Measurements from ENCODE around the gene MYO15A. TPM values are rescaled to one million over a fixed set of nuclear protein-coding genes. Genes with fewer than 3 reads are reported as not detected.

The MYO15A gene
- total and polyA plus RNA-seq, 2 donors (not counting 1 experiment from before 2014, with no cell fraction given) = 0.42 to 2.0 TPM

DNA sequence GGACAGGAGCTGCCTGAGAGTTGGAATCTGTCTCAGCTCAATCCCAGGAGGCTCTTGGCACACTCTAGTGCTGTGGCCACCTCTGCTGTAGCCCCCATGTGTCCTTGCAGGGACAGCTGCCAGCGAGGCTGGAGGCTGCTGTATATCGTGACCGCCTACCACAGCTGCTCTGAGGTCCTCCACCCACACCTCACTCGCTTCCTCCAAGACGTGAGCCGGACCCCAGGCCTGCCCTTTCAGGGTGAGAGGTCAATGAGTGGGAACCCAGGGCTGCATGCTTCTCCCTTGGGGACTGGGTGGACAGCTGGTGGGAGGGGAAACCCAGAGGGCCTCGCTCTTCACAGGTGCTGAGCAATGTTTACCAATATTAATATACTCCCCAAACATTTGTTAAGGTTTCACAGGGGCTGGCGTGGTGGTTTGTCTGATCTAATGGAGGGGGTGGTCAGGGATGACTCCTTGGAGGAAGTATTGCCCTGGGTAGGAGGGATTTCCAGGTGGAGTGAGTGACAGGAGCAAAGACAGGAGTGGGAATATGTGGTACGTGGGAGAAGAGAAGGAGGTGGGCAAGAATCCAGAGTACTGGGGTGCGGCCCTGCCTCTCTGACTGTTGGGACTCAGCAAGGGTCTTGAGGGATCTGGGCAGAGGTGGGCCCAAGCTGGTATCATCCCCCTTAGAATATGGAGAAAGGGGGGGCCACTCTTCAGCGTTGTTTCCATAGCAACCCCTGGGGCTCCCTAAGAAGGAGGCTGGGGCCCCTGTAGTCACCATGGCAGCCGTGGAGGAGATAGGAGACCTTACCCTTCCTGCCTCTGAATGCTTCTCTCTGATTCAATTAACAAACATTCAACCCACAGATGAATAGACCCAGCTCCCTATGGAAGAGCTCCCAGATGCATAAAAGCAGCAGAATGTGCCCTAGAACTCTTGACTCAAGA, 52.9 kb downstream of the MYO15A start:
- Histone ChIP-seq H3K9me3 (ENCODE audit: control insufficient read depth, insufficient read depth, low read depth, low read length) (no peaks in the 10 kb centered on the region), H4K20me1 (ENCODE audit: control insufficient read depth, extremely low read depth, insufficient read depth, low read length) (no peaks in the 10 kb centered on the region), H3K9ac (ENCODE audit: insufficient read depth, low read length) (no peak overlapping the region), H3K27me3 (ENCODE audit: control insufficient read depth, insufficient read depth, low read length) (no peaks in the 10 kb centered on the region), H2AFZ (ENCODE audit: low read length) (no peak overlapping the region), H3K27ac (ENCODE audit: insufficient read depth, low read length) (no peak overlapping the region), H3K4me1 (ENCODE audit: control insufficient read depth, extremely low read depth, insufficient read depth, low read length) (peaks cover 9% of the 10 kb centered on the region), H3K4me2 (ENCODE audit: extremely low read depth, insufficient read depth, low read length) (no peak overlapping the region), H3K79me2 (ENCODE audit: control insufficient read depth, insufficient read depth, low read length) (no peaks in the 10 kb centered on the region), H3K36me3 (ENCODE audit: control insufficient read depth, insufficient read depth, low read length) (no peaks in the 10 kb centered on the region), H3K4me3 (replicated peaks in 1 of 4; ENCODE audit: control extremely low read depth in 1 of 4, insufficient read depth in 1 of 4, low read depth in 3 of 4, low read length in 4 of 4) (no peak overlapping the region)
- no peak for TF ChIP-seq EZH2 (IDR thresholded peaks at IDR 0.05; ENCODE audit: low read length, missing control alignments)
- TF ChIP-seq, protein P1, sequence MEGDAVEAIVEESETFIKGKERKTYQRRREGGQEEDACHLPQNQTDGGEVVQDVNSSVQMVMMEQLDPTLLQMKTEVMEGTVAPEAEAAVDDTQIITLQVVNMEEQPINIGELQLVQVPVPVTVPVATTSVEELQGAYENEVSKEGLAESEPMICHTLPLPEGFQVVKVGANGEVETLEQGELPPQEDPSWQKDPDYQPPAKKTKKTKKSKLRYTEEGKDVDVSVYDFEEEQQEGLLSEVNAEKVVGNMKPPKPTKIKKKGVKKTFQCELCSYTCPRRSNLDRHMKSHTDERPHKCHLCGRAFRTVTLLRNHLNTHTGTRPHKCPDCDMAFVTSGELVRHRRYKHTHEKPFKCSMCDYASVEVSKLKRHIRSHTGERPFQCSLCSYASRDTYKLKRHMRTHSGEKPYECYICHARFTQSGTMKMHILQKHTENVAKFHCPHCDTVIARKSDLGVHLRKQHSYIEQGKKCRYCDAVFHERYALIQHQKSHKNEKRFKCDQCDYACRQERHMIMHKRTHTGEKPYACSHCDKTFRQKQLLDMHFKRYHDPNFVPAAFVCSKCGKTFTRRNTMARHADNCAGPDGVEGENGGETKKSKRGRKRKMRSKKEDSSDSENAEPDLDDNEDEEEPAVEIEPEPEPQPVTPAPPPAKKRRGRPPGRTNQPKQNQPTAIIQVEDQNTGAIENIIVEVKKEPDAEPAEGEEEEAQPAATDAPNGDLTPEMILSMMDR (conservative IDR thresholded peaks at IDR 0.05 in 1 of 2, IDR thresholded peaks at IDR 0.05 in 1 of 2; ENCODE audit: low read depth in 1 of 2, low read length in 2 of 2) = no peak
- peak in 1 of 2 donors; percentile 29 for DNase-seq (ENCODE audit: low read depth in 2 of 2)

DNA sequence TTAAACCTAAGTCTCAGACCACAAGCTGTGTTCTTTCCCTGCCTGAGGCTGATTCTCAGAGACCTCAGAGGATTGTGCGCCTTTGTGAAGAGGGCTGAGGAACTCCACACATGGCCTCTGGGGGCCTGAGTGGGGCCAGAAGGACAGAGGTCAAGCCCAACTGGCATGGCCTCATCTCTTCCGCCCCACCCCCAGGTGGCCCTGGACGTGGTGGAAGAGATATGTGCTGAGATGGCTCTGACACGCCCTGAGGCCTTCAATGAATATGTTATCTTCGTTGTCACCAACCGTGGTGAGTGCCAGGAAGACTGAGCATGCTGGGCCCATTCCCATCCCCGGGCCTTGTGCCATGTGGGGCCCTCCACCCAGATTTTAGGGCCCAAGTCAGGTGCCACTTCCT, 55.0 kb downstream of the MYO15A start:
- H3K36me3 ChIP-seq (ENCODE audit: control insufficient read depth, insufficient read depth, low read length) = no peaks in the 10 kb centered on the region
- no peak overlapping the region for H3K4me2 ChIP-seq (ENCODE audit: extremely low read depth, insufficient read depth, low read length)
- H3K79me2 ChIP-seq (ENCODE audit: control insufficient read depth, insufficient read depth, low read length) = no peaks in the 10 kb centered on the region
- H3K4me1 ChIP-seq (ENCODE audit: control insufficient read depth, extremely low read depth, insufficient read depth, low read length) = peaks cover 9% of the 10 kb centered on the region
- TF ChIP-seq, protein P1 (conservative IDR thresholded peaks at IDR 0.05 in 1 of 2, IDR thresholded peaks at IDR 0.05 in 1 of 2; ENCODE audit: low read depth in 1 of 2, low read length in 2 of 2) = no peak
- TF ChIP-seq EZH2 (IDR thresholded peaks at IDR 0.05; ENCODE audit: low read length, missing control alignments) = no peak
- H3K9me3 ChIP-seq (ENCODE audit: control insufficient read depth, insufficient read depth, low read depth, low read length) = no peaks in the 10 kb centered on the region
- no peak overlapping the region for H3K9ac ChIP-seq (ENCODE audit: insufficient read depth, low read length)
- no peaks in the 10 kb centered on the region for H4K20me1 ChIP-seq (ENCODE audit: control insufficient read depth, extremely low read depth, insufficient read depth, low read length)
- H3K27me3 ChIP-seq (ENCODE audit: control insufficient read depth, insufficient read depth, low read length) = no peaks in the 10 kb centered on the region
- no peak for DNase-seq (ENCODE audit: low read depth in 2 of 2)
- H3K4me3 ChIP-seq (replicated peaks in 1 of 4; ENCODE audit: control extremely low read depth in 1 of 4, insufficient read depth in 1 of 4, low read depth in 3 of 4, low read length in 4 of 4) = no peak overlapping the region
- H3K27ac ChIP-seq (ENCODE audit: insufficient read depth, low read length) = no peak overlapping the region
- no peak overlapping the region for H2AFZ ChIP-seq (ENCODE audit: low read length)

DNA sequence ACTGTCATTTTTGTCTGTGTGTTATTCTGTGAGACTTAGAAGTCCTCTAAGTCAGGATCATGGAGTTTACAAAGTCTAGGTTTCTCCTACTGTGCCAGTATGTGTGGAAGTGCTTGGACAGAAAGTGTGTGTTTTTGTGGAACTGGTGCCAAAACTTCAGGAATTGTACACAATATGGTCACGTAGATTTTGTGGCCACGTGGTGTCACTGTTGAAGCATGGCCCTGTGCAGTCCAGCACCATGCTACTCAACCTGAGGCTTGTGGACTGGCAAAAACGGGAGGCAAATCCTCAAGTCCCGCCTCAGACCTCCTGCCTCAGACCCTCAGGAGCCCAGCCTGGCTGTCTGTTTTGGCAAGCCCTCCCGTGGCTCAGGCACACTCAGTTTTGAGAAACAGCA, 58.3 kb downstream of the MYO15A start:
- no peak overlapping the region for H2AFZ ChIP-seq (ENCODE audit: low read length)
- H3K27ac ChIP-seq (ENCODE audit: insufficient read depth, low read length) = no peak overlapping the region
- H3K36me3 ChIP-seq (ENCODE audit: control insufficient read depth, insufficient read depth, low read length) = no peaks in the 10 kb centered on the region
- H3K4me1 ChIP-seq (ENCODE audit: control insufficient read depth, extremely low read depth, insufficient read depth, low read length) = no peaks in the 10 kb centered on the region
- TF ChIP-seq EZH2 (IDR thresholded peaks at IDR 0.05; ENCODE audit: low read length, missing control alignments) = no peak
- TF ChIP-seq, protein P1 (conservative IDR thresholded peaks at IDR 0.05 in 1 of 2, IDR thresholded peaks at IDR 0.05 in 1 of 2; ENCODE audit: low read depth in 1 of 2, low read length in 2 of 2) = peak in 1 of 2 donors; percentile 14
- no peaks in the 10 kb centered on the region for H3K27me3 ChIP-seq (ENCODE audit: control insufficient read depth, insufficient read depth, low read length)
- no peak overlapping the region for H3K4me2 ChIP-seq (ENCODE audit: extremely low read depth, insufficient read depth, low read length)
- no peak for DNase-seq (ENCODE audit: low read depth in 2 of 2)
- H4K20me1 ChIP-seq (ENCODE audit: control insufficient read depth, extremely low read depth, insufficient read depth, low read length) = no peaks in the 10 kb centered on the region
- no peaks in the 10 kb centered on the region for H3K79me2 ChIP-seq (ENCODE audit: control insufficient read depth, insufficient read depth, low read length)
- H3K9me3 ChIP-seq (ENCODE audit: control insufficient read depth, insufficient read depth, low read depth, low read length) = no peaks in the 10 kb centered on the region
- H3K9ac ChIP-seq (ENCODE audit: insufficient read depth, low read length) = no peak overlapping the region
- H3K4me3 ChIP-seq (replicated peaks in 1 of 4; ENCODE audit: control extremely low read depth in 1 of 4, insufficient read depth in 1 of 4, low read depth in 3 of 4, low read length in 4 of 4) = no peak overlapping the region
